ENCODE measurements around the gene DSTYK.

Gene DSTYK

DNA sequence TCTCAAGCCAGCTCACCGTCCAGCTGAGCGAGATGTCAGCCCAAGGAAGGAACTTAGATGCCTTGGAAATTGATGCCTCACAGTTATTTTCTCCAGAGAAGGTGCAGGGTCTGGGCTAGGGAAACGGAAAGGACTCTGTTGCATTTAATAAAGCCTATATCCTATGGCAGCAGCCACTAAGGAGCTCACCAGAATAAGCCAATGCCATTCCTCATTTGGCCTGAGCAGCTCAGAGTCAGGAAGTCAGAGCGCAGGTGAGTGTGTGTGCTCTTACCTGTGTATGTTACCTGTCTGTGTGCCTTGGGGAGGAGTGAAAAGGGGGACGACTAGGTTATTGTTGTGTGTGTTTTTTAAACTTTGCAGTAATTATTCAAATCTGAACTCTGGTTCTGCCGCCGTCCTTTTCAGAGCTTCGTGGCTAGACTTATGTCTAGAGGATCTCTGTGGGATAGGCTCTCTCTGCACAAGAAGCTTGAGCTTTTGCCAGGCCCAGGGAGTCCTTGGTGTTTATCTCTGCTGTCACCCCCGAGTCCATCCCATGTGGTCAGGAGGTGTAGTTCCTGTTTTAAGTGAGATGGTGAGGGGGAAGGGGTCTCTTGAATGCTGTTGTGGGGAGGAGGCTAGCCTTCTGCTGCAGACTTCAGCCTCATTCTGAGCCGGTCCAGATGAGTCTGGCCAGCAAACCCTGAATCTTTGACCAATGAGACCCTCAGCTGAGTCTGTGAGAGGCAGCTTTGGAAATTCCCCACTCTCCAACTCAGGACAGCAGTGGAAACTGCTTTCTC lies 18.6 kb upstream of the DSTYK start (continued):
- TF ChIP-seq, protein P1, sequence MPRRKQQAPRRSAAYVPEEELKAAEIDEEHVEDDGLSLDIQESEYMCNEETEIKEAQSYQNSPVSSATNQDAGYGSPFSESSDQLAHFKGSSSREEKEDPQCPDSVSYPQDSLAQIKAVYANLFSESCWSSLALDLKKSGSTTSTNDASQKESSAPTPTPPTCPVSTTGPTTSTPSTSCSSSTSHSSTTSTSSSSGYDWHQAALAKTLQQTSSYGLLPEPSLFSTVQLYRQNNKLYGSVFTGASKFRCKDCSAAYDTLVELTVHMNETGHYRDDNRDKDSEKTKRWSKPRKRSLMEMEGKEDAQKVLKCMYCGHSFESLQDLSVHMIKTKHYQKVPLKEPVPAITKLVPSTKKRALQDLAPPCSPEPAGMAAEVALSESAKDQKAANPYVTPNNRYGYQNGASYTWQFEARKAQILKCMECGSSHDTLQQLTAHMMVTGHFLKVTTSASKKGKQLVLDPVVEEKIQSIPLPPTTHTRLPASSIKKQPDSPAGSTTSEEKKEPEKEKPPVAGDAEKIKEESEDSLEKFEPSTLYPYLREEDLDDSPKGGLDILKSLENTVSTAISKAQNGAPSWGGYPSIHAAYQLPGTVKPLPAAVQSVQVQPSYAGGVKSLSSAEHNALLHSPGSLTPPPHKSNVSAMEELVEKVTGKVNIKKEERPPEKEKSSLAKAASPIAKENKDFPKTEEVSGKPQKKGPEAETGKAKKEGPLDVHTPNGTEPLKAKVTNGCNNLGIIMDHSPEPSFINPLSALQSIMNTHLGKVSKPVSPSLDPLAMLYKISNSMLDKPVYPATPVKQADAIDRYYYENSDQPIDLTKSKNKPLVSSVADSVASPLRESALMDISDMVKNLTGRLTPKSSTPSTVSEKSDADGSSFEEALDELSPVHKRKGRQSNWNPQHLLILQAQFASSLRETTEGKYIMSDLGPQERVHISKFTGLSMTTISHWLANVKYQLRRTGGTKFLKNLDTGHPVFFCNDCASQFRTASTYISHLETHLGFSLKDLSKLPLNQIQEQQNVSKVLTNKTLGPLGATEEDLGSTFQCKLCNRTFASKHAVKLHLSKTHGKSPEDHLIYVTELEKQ (tag by site-specific recombination; IDR thresholded peaks at IDR 0.05; ENCODE audit: borderline replicate concordance), result no peak
- no peak for TF ChIP-seq ZNF785 (tag by site-specific recombination; IDR thresholded peaks at IDR 0.05)
- TF ChIP-seq ZNF48 (tag by site-specific recombination; IDR thresholded peaks at IDR 0.05), result no peak
- no peak for TF ChIP-seq ZNF692 (tag by site-specific recombination; IDR thresholded peaks at IDR 0.05)
- no peak for TF ChIP-seq ZNF449 (tag by site-specific recombination; IDR thresholded peaks at IDR 0.05)
- TF ChIP-seq ZNF701 (tag by site-specific recombination; IDR thresholded peaks at IDR 0.05), result no peak
- no peak for TF ChIP-seq ZXDB (tag by site-specific recombination; IDR thresholded peaks at IDR 0.05)
- TF ChIP-seq TCF7L2 (IDR thresholded peaks at IDR 0.05; ENCODE audit: borderline replicate concordance, low read depth, low read length), result no peak
- TF ChIP-seq ZNF76 (tag by site-specific recombination; IDR thresholded peaks at IDR 0.05; ENCODE audit: borderline replicate concordance, low read depth), result no peak
- TF ChIP-seq GLIS1 (tag by site-specific recombination; IDR thresholded peaks at IDR 0.05), result no peak
- no peak for TF ChIP-seq REPIN1 (tag by site-specific recombination; IDR thresholded peaks at IDR 0.05; ENCODE audit: low read depth)

GRCh38 chr1:205229399-205229871 lies 17.9 kb upstream of the DSTYK start:
- H3K27ac ChIP-seq (ENCODE audit: extremely low read depth, low read depth, low read length), result no peak overlapping the region; the same call in 1 of the 2 replicates
- H3K9me3 ChIP-seq (ENCODE audit: control insufficient read depth, insufficient read depth, low read depth, low read length), result no peaks in the 10 kb centered on the region
- ChIA-PET CTCF (interaction anchor here (0.5 to 10.4 kb wide), 26 partner anchors 8 to 287 kb away, joined by 3 to 253 read pairs (median 3); no protein-coding TSS in a partner anchor), POLR2A (interaction anchor here (0.6 to 3.1 kb wide), 15 partner anchors 9 to 317 kb away, joined by 3 to 20 read pairs (median 5); partner anchors contain the start of gene RBBP5)
- H3K36me3 ChIP-seq (ENCODE audit: control insufficient read depth in 2 of 2, insufficient read depth in 1 of 2, low read length in 2 of 2), result no peaks in the 10 kb centered on the region
- peak overlapping the region; percentile 63 for H3K4me3 ChIP-seq (ENCODE audit: low read depth, low read length)
- H3K4me1 ChIP-seq (ENCODE audit: control insufficient read depth, insufficient read depth, low read length), result peaks cover 19% of the 10 kb centered on the region
- peak; percentile 82 for TF ChIP-seq ZBTB17 (tag by site-specific recombination; IDR thresholded peaks at IDR 0.05)
- peak; percentile 63 for TF ChIP-seq GLIS1 (tag by site-specific recombination; IDR thresholded peaks at IDR 0.05)
- TF ChIP-seq MYNN (tag by site-specific recombination; IDR thresholded peaks at IDR 0.05; ENCODE audit: borderline replicate concordance), result no peak
- TF ChIP-seq ZNF121 (tag by site-specific recombination; IDR thresholded peaks at IDR 0.05), result 0 out of 2 replicates have a peak, but pooled peaks have one; percentile 6
- 0 out of 2 replicates have a peak, but pooled peaks have one; percentile 1 for TF ChIP-seq OSR2 (tag by site-specific recombination; IDR thresholded peaks at IDR 0.05)
- 0 out of 2 replicates have a peak, but pooled peaks have one; percentile 19 for TF ChIP-seq CTCF (tag by site-specific recombination; IDR thresholded peaks at IDR 0.05)
- no peak for TF ChIP-seq ZNF174 (tag by site-specific recombination; IDR thresholded peaks at IDR 0.05)
- no peak for TF ChIP-seq ZNF777 (tag by site-specific recombination; IDR thresholded peaks at IDR 0.05; ENCODE audit: borderline replicate concordance)
- no peak for TF ChIP-seq ZXDB (tag by site-specific recombination; IDR thresholded peaks at IDR 0.05)
- TF ChIP-seq INSM2 (tag by site-specific recombination; IDR thresholded peaks at IDR 0.05), result 0 out of 2 replicates have a peak, but pooled peaks have one; percentile 19
- no peak for TF ChIP-seq ZNF473 (tag by site-specific recombination; IDR thresholded peaks at IDR 0.05)
- no peak for TF ChIP-seq ZSCAN5A (tag by site-specific recombination; IDR thresholded peaks at IDR 0.05)
- TF ChIP-seq ZNF654 (tag by site-specific recombination; IDR thresholded peaks at IDR 0.05; ENCODE audit: low read depth), result peak; percentile 40
- TF ChIP-seq TCF7L2 (IDR thresholded peaks at IDR 0.05; ENCODE audit: borderline replicate concordance, low read depth, low read length), result no peak
- no peak for TF ChIP-seq ZNF561 (tag by site-specific recombination; IDR thresholded peaks at IDR 0.05; ENCODE audit: borderline replicate concordance)

Measured in HEK293 (cell line).